Epithelial cell of esophagus (primary cell): Measurements from ENCODE around the gene ZNF699.

ENCODE experiments used
- DNase-seq: peaks from one replicate; pipeline ENCODE4 v3.0.0; 2010; ENCODE audit warnings: low read depth
- H3K4me3 ChIP-seq: 2 replicates; pipeline ENCODE4 v1.5.1; 2011; ENCODE audit warnings: mild to moderate bottlenecking, low read length, control low read depth
- TF ChIP-seq, protein P1 (sequence below): IDR thresholded peaks from 2 replicates; pipeline ENCODE4 v1.5.1; 2011; ENCODE audit warnings: low read depth, mild to moderate bottlenecking, low read length, control low read depth, inconsistent platforms; ENCODE audit not compliant: insufficient read depth; ENCODE audit errors: missing control alignments

ZNF699 gene

DNA sequence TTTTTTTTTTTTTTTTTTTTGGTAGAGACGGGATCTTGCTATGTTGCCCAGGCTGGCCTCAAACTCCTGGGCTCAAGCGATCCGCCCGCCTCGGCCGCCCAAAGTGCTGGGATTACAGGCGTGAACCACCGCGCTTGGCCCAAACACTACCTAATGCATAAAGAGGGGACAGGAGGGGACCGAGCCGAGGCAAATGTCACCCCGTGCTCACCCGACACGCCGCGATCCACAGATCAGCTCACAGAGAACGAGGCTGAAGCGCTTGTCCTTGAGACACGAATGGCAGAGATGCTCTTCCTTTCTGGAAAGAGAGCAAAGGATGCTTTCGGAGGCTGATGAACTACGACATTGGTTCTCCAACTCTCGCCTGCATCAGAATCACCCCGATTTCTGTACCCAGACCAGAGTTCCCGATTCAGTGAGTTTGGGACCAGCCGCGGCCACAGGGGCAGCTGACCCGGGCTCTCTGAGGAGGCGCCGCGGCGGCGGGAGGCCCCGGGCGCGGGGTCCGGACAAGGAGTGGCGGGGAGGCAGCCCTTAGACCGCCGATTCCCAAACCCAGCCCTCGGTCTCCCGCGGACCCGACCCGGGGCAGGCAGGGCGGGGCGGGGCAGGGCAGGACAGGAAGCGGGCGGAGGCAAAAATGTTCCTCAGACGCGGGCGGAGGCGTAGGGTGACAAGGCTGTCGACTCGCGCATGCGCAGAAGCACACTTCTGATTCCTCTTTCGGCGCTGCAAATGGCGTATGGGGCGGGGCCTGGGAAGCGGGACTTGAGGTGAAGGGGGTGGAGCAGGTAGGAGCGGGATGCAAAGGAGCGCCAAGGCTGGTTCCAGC is at the start of gene ZNF699:
TSS of gene ZNF699 (minus strand) at position 700 of the 835 bp plus-strand sequence. CDS start 4,719 bp downstream, outside the sequence.
- DNase-seq: peak; percentile 98
- peak within 1 kb of the TSS; percentile 94 for H3K4me3 ChIP-seq
- TF ChIP-seq, protein P1, sequence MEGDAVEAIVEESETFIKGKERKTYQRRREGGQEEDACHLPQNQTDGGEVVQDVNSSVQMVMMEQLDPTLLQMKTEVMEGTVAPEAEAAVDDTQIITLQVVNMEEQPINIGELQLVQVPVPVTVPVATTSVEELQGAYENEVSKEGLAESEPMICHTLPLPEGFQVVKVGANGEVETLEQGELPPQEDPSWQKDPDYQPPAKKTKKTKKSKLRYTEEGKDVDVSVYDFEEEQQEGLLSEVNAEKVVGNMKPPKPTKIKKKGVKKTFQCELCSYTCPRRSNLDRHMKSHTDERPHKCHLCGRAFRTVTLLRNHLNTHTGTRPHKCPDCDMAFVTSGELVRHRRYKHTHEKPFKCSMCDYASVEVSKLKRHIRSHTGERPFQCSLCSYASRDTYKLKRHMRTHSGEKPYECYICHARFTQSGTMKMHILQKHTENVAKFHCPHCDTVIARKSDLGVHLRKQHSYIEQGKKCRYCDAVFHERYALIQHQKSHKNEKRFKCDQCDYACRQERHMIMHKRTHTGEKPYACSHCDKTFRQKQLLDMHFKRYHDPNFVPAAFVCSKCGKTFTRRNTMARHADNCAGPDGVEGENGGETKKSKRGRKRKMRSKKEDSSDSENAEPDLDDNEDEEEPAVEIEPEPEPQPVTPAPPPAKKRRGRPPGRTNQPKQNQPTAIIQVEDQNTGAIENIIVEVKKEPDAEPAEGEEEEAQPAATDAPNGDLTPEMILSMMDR: no peak

DNA sequence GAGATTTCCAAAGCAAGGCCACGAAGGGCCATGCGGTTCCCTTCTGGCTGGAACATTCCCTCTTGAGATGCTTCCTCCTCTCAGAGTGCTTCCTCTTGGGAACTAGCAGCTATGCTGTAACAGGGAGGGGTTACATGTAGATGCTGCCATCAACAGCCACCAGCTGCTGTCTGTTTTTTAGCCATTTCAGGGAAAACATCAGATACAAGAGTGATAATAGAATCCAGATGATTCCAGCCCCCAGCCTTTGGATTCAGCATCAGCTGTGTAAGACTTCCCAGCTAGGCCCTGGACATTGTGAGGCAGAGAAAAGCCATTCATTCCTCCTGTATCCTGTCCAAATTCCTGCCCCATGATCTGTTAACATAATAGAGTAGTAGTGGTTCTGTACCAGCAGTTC is 45.0 kb upstream of the ZNF699 start:
- TF ChIP-seq, protein P1: no peak
- DNase-seq: no peak
- no peak overlapping the region for H3K4me3 ChIP-seq

DNA sequence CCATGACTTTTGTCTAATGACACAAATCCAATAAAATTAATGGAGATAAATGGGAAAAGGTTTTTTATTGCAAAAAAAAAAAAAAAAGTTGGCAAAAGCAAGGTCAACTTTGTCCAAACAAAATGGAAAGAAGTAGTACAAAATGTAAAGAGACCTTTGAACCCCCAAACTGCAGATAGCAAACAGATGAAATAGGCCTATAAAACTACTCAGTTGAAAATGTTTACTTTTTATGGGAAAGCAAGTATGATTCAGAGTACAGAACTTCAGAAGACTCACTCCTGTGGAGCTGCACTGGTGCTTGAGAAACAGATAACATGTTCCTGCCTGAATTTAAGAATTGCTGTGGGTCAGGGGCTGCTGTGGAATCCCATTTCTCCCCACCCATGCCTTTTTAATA is 43.4 kb upstream of the ZNF699 start:
- DNase-seq: no peak
- TF ChIP-seq, protein P1: no peak
- no peak overlapping the region for H3K4me3 ChIP-seq

DNA sequence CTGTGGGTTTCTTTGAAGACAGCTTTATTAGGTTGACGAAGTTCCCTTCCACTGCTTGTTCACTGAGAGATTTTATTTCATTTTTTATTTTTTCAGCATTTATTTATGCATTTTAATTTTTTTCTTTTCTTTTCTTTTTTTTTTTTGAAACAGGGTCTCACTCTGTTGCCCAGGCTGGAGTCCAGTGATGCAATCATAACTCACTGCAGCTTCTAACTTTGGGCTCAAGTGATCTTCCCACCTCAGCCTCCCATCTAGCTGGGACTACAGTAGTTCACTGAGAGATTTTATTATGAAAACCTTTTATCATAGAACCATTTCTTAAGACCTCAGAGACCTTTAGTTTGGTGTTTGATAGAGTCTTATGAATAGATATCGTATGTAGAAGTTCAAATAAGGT is 42.9 kb upstream of the ZNF699 start:
- TF ChIP-seq, protein P1: no peak
- H3K4me3 ChIP-seq: no peak overlapping the region
- DNase-seq: no peak

DNA sequence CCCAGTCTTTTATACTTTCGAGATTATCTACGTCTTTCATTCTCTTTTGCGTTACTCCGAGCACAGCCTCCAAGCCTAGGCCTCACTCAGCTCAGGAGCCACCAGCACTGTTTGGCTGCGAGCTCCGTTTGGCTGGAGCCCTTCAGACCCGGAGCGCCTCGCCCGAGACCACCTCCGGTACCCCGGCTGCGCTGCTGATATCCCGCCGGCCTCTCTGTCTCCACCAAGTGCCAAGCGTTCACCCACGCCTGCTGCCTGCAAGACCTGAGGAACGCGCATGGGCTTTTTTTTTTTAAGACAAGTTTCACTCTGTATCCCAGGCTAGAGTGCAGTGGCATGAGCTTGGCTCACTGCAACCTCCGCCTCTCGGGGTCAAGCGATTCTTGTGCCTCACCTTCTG is 39.0 kb upstream of the ZNF699 start:
- TF ChIP-seq, protein P1: no peak
- H3K4me3 ChIP-seq: no peak overlapping the region

DNA sequence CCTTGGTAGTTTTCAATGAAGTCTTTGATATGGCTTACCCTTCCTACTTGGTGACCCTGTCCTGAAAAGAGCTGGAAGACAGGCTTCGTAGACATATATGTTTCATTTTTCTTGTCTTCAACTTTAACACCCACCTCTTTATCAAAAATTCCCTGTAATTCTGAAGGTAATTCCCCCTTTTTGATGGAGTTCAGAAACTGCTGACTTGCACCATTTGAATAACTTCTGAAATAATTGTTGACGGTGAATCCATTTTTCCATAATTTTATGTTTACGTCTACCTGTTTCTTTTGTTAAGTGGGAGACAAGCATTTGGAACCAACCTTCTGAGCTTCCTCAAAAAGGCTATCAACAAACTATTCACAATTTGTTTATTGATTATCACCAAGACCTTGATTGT is 38.6 kb upstream of the ZNF699 start:
- TF ChIP-seq, protein P1: no peak
- H3K4me3 ChIP-seq: no peak overlapping the region
- DNase-seq: no peak

More for the DNA sequence above, 39.0 kb upstream of the ZNF699 start:
- DNase-seq: no peak

DNA sequence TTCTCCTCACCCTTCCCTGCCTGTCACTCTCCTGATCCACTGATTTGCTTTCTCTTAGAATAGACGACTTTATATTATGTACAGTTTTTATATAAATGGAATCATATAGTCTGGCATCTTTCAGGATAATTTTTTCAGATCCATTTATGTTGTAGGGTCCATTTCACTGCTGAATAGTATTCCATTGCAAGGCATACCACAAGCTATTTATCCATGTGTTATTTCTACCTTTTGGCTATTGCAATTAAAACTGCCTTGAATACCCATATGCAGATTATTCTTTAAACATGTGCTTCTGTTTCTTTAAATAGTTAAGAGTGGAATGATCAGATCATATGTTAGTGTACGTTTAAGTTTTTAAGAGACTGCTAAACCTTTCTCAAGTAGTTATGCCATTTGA is 35.4 kb upstream of the ZNF699 start:
- no peak overlapping the region for H3K4me3 ChIP-seq
- DNase-seq: no peak
- TF ChIP-seq, protein P1: no peak
